HG03025 (cell line): ENCODE measurements around the gene NR4A3.
"Not testable (repeated sequence)": the region's sequence is repeated elsewhere in the genome, so short reads cannot be mapped to it uniquely, and the experiment has no call there.

ENCODE experiments used
- ATAC-seq: cut with Tn5 transposase; IDR thresholded peaks from one replicate; pipeline ENCODE4 v1.9.1; 2021; ENCODE audit warnings: mild to moderate bottlenecking, moderate library complexity; ENCODE audit not compliant: unreplicated experiment, low FRiP score

The NR4A3 gene

GRCh38 chr9:99828417-99829176, 6.9 kb downstream of the NR4A3 start:
- ATAC-seq = no peak

GRCh38 chr9:99831857-99832557, 10.3 kb downstream of the NR4A3 start:
- ATAC-seq = no peak

- ATAC-seq = no peak
These were observed 10.8 kb downstream of the NR4A3 start for GRCh38 chr9:99832558-99832864.

- no peak for ATAC-seq
These were observed 12.1 kb downstream of the NR4A3 start for GRCh38 chr9:99833735-99834134.

- ATAC-seq = no peak
These were observed 12.8 kb downstream of the NR4A3 start for GRCh38 chr9:99834474-99834873.

- ATAC-seq = no peak
These were observed 13.5 kb downstream of the NR4A3 start for GRCh38 chr9:99835142-99835541.

GRCh38 chr9:99835581-99835980, 13.9 kb downstream of the NR4A3 start:
- no peak for ATAC-seq

- no peak for ATAC-seq
These were observed 18.4 kb downstream of the NR4A3 start for GRCh38 chr9:99840072-99840471.

- no peak for ATAC-seq
These were observed 23.4 kb downstream of the NR4A3 start for GRCh38 chr9:99845063-99845462.

GRCh38 chr9:99848447-99848846, 26.8 kb downstream of the NR4A3 start:
- no peak for ATAC-seq

GRCh38 chr9:99850736-99851499, 29.2 kb downstream of the NR4A3 start:
- no peak for ATAC-seq

GRCh38 chr9:99851500-99851822, 29.8 kb downstream of the NR4A3 start:
- ATAC-seq = peak; percentile 86

- peak; percentile 69 for ATAC-seq
These were observed 30.9 kb downstream of the NR4A3 start for GRCh38 chr9:99852617-99853016.

GRCh38 chr9:99855467-99856176, 33.9 kb downstream of the NR4A3 start:
- no peak for ATAC-seq

GRCh38 chr9:99857576-99857975, 35.9 kb downstream of the NR4A3 start:
- not testable (repeated sequence) for ATAC-seq

- ATAC-seq = no peak
These were observed 36.4 kb downstream of the NR4A3 start for GRCh38 chr9:99858087-99858486.

- no peak for ATAC-seq
These were observed 37.7 kb downstream of the NR4A3 start for GRCh38 chr9:99859243-99859980.

GRCh38 chr9:99860266-99860665, 38.6 kb downstream of the NR4A3 start:
- ATAC-seq = no peak

GRCh38 chr9:99863955-99864354, 42.3 kb downstream of the NR4A3 start:
- ATAC-seq = no peak

- no peak for ATAC-seq
These were observed 44.7 kb downstream of the NR4A3 start for GRCh38 chr9:99866398-99866797.
